NB4 (cell line): ENCODE data around the gene TMEM9.

ENCODE experiments used
- DNase-seq: peaks from one replicate; pipeline ENCODE4 v3.0.0; 2010; ENCODE audit warnings: low read depth
- H3K4me3 ChIP-seq: one replicate; pipeline ENCODE4 v1.5.1; 2011; ENCODE audit warnings: mild to moderate bottlenecking, low read depth, low read length, moderate library complexity
- MYC ChIP-seq: IDR thresholded peaks from 2 replicates; pipeline ENCODE4 v1.6.1; 2011; ENCODE audit warnings: low read depth, low read length
- POLR2A ChIP-seq: IDR thresholded peaks from 2 replicates; pipeline ENCODE4 v1.6.1; 2011; ENCODE audit warnings: mild to moderate bottlenecking; ENCODE audit not compliant: insufficient read length; ENCODE audit errors: extremely low read depth
- TF ChIP-seq, protein P1 (sequence below): IDR thresholded peaks from 2 replicates; pipeline ENCODE4 v1.6.1; 2011; ENCODE audit warnings: low read depth, low read length
- TF ChIP-seq, protein P2 (sequence below): IDR thresholded peaks from one replicate; pipeline ENCODE4 v1.5.1; 2012; ENCODE audit warnings: low read depth, low read length

Gene TMEM9

DNA sequence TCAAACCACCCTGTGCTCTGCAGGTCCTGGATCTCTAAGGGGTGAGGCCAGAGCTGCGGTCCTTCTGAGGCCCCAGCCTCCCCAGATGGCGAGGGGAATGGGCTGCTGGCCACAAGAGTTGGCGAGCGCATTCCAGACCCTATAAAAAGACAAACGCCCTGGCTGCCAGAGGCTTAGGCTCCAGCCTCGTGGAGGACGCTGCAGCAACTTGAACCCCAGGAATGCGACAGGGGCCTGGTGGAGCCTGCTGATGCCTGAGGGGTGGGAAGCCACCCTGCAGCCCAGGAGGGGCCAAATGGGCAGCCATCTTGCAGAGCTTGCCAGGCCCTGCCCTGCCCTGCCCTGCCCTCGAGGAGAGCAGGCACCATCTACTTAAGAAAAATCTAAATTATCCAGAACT is 50.6 kb downstream of the TMEM9 start:
- H3K4me3 ChIP-seq = no peak overlapping the region
- no peak for DNase-seq
- TF ChIP-seq, protein P1, sequence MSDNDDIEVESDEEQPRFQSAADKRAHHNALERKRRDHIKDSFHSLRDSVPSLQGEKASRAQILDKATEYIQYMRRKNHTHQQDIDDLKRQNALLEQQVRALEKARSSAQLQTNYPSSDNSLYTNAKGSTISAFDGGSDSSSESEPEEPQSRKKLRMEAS = no peak
- no peak for TF ChIP-seq MYC
- TF ChIP-seq POLR2A = no peak
- TF ChIP-seq, protein P2, sequence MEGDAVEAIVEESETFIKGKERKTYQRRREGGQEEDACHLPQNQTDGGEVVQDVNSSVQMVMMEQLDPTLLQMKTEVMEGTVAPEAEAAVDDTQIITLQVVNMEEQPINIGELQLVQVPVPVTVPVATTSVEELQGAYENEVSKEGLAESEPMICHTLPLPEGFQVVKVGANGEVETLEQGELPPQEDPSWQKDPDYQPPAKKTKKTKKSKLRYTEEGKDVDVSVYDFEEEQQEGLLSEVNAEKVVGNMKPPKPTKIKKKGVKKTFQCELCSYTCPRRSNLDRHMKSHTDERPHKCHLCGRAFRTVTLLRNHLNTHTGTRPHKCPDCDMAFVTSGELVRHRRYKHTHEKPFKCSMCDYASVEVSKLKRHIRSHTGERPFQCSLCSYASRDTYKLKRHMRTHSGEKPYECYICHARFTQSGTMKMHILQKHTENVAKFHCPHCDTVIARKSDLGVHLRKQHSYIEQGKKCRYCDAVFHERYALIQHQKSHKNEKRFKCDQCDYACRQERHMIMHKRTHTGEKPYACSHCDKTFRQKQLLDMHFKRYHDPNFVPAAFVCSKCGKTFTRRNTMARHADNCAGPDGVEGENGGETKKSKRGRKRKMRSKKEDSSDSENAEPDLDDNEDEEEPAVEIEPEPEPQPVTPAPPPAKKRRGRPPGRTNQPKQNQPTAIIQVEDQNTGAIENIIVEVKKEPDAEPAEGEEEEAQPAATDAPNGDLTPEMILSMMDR = no peak

DNA sequence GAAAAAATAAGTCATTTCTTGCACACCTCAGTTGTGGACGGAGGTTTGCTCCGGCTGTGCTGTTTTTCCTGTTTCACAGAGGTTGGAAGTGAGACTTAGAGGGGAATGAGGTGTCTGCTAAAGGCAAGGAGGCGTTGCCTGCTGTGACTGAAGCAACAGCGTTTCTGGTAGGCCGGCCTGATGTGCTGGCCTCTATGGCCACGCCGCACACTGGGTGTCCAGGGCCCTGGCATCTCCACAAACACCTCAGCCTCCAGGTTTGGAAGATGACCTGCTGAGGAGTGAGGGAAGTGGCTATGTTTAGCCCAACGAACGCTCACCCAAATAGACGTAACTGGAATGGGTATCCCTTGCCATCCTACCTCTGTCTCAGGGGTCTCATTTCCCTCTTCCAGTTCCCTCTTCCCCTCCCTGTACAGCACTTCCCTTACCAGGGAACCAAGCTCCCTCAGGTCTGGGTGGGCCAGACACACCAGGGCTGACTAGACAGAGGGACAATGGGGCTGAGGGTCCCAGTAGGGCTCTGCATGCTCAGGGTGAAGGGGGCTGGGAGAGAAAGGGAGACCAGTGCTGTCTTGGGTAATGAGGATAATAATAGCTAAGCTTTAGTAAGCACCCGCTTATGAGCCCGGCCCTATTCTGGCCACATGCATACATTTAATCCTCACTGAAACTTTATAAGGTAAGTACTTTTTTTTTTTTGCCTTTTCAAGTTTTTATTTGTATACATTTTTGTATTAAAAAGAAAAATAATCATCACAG is 53.9 kb downstream of the TMEM9 start:
- TF ChIP-seq, protein P1 = no peak
- TF ChIP-seq POLR2A (no peak), MYC (no peak)
- TF ChIP-seq, protein P2 = no peak
- H3K4me3 ChIP-seq = no peak overlapping the region
- no peak for DNase-seq

GRCh38 chr1:201098992-201099677 is 55.1 kb downstream of the TMEM9 start:
- H3K4me3 ChIP-seq = no peak overlapping the region
- DNase-seq = no peak
- TF ChIP-seq, protein P1 = no peak
- TF ChIP-seq, protein P2 = no peak

DNA sequence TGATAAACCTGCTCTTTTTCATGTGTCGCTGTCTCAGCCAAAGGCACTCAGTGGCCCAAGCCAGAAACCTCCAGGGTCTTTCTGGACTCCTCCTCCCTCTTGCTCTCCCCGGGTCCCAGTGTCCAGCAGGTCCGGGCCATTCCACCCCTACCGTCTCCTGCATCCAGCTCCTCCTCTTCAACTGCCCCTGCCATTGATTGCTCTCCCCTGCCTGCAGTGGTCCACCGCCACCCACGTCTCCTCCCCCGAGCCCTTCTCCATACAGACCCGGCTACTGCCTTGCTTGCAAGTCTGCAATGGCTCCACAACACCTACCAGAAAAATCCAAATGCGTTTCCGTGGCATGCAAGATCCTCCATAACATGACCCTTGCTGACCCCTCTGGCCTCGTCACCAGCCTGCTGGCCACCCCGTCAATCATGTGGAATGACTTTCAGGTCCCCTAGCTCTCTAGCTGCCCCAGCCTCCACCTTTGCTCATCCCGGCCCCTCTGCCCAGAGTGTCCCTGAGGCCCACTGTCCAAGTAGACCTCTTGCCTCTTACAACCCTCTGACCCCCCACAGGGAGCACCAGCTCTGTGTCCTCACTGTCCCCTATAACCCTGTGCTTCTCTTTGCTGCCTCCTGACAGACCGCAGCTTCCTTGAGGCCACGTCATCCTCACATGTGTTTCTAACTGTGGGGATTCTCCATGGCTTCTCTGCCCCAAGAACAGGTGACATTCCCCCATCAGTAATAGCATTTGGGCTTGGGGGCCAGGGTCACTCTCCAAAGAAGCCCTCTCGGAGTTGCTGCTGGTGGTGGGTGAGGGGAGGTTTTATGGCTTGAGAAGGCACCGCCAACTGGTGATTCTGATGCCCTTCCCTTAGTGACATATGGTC is 57.1 kb downstream of the TMEM9 start:
- no peak overlapping the region for H3K4me3 ChIP-seq
- DNase-seq = no peak
- TF ChIP-seq, protein P2 = no peak
- no peak for TF ChIP-seq MYC
- TF ChIP-seq, protein P1 = no peak
- no peak for TF ChIP-seq POLR2A

DNA sequence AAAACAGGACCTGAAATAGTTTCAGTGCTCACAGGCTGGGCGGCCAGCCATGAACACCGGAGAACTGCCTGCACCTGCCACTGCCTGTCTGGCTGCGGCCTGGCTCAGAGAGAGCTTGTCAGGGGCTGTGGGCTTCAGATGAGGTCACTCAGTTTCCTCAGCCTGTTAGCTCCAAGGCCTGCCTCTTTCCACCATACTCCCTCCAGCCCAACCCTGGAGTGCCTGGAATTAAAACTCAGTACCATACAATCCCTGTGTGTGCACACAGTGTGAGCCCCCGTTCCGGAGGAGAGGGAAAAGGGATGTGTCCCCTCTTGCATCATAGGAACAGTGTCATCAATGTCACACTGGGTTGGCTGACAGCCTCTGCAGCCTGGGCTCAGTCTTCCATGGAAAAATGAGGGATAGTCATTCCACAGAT is 58.2 kb downstream of the TMEM9 start:
- TF ChIP-seq, protein P1 = no peak
- TF ChIP-seq POLR2A (no peak), MYC (no peak)
- TF ChIP-seq, protein P2 = no peak
- DNase-seq = no peak
- no peak overlapping the region for H3K4me3 ChIP-seq
